Hematopoietic multipotent progenitor cell treated with erythropoietin and hydrocortisone succinate and interleukin-3 and kit ligand, for 8 days (in vitro differentiated cells): Measurements from ENCODE around the gene SEPTIN14.
"Not testable (repeated sequence)": the region's sequence is repeated elsewhere in the genome, so short reads cannot be mapped to it uniquely, and the experiment has no call there.

Experiments used
- DNase-seq: peaks from one replicate; pipeline ENCODE4 v3.0.0-alpha.2; 2015

SEPTIN14 gene

DNA sequence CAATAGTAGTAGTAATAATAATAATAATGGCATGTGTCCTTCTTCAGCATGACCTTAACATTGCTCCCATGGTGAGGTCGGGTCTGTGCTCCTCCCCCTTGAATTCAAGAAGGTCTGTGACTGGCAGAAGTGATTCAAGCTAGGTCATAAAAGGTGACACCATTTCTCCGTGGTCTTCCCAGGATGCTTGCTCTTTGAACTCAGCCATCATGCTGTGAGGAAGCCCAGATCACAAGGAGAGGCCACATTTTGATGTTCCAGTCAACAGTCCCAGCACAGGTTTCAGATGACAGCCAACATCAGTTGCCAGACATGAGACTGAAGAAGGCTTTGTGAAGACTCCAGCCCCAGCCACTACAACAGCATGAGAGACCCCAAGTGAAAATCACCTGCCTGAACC is 83.9 kb downstream of the SEPTIN14 start:
- DNase-seq = no peak

DNA sequence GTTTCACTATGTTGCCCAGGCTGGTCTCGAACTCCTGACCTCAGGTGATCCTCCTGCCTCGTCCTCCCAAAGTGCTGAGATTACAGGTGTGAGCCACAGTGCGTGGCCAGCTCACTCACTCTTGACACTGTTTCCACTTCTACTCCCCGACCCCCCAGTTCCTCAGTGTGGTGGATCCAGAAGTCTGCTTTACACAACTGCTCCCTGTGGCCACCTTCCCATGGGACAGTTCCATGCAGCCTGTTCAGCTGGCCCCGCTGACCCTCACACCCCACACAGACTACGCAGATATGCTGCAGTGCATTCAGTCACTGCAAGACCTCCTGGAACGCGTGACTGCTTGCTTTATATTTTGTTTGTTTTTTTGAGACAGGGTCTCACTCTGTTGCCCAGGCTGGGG is 86.4 kb downstream of the SEPTIN14 start:
- DNase-seq = no peak

DNA sequence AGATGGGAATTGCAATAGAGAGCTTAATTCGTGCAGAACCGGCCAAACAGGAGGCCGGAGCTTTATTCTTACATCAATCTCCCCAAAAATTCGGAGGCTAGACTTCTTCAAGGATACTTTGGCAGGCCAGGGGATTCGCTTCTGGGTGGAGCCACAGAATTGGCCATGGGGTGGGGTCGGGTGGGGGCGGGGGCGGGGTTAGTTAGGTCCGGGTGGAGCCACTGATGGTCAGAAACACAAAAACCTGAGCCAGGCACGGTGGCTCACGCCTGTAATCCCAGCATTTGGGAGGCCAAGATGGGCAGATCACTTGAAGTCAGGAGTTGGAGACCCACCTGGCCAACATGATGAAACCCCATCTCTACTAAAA is 87.5 kb downstream of the SEPTIN14 start:
- DNase-seq = no peak

DNA sequence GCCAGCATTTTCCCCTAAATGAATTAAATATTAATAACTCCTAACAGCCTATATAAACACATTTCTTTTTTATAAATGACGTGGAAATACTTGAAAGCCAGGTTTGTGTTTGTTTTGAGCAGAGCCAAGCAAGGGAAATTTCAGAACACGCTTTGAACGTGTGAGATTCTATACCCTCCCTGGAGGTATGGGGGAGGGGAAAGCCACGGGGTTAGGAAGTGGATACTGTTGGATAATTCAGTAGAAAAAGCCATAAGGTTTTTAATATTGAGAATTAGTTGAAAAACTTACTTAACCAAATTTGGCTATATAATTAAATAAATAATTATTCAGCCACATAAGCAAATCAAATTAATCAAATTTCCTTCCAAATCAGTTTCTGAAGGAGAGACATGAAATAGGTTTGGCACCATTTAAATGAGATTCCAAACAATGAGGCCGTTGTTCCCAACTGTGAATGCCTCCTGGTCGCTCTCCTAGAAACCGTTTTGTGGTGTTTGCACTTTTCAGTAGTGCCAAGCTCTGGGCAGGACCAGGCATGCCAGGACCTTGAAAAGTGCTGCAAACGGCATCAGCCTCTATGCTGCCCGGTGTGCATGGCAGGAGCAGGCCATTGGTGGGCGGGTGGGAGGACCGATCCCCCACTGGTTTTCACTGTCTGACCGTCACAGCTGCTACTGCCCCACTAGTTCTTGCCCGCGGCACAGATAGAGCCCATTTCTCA is 88.1 kb downstream of the SEPTIN14 start:
- no peak for DNase-seq

DNA sequence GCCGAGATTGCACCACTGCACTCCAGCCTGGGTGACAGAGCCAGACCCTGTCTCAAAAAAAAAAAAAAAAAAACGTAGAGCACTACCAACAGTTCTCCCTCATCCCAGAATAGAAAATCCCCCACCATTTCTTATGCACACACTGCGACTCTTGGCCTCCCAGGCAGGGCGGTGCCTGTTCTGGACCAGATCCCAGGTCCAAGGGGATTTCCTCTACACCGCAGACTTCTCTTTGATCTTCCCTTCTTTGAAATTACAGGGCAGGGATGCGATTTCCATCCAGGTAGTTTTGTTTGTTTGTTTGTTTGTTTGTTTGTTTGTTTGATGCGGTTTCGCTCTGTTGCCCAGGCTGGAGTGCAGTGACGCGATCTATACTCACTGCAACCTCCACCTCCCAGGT is 91.8 kb downstream of the SEPTIN14 start:
- no peak for DNase-seq

DNA sequence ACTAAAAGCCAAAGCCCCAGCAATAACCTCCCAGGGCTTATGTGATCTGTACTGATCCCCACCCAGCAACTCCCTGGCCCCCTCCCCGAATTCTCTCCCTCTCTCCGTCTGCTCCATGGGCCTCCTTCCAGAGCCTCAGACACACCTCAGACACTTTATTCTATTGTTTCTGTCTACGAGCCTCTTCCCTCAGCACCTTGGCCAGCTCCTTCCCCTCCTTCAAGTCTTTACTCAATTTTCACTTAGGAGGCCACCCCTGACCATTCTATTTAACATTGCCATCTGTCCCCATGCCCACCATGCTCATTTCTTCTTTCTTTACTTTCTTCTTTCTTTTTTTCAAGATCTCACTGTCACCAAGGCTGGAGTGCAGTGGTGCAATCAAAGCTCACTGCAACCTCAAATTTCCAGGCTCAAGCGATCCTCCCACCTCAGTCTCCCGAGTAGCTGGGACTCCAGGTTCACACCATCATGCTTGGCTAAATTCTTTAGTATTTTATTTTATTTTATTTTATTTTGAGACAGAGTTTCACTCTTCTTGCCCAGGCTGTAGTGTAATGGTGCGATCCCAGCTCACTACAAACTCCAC is 109.2 kb downstream of the SEPTIN14 start:
- not testable (repeated sequence) for DNase-seq

DNA sequence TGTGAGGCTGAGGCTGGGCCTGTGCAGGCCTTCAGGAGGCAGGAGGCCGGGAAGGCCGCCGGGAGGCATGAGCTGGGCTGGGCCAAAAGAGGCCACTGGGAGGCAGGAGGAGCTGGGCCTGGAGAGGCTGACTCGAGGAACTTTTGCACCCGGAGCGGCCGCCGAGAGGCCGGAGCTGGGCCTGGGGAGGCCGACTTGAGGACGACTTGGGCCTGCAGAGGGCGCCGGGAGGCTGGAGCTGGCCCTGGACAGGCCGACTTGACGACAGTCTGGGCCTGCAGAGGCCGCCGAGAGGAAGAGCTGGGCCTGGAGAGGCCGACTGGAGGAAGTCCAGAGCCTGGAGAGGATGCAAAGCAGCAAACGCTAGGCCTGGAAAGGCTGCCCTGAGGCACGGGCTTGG is 117.8 kb downstream of the SEPTIN14 start:
- not testable (repeated sequence) for DNase-seq
